GM21447 (cell line): Measurements from ENCODE around the gene HS6ST2.
"Not testable (repeated sequence)": the region's sequence is repeated elsewhere in the genome, so short reads cannot be mapped to it uniquely, and the experiment has no call there.

ENCODE experiments used
- ATAC-seq: cut with Tn5 transposase; IDR thresholded peaks from one replicate; pipeline ENCODE4 v1.9.1; 2021; ENCODE audit not compliant: unreplicated experiment

The HS6ST2 gene

GRCh38 chrX:132945055-132945599 lies 13.3 kb downstream of the HS6ST2 start:
- ATAC-seq, result not testable (repeated sequence)

DNA sequence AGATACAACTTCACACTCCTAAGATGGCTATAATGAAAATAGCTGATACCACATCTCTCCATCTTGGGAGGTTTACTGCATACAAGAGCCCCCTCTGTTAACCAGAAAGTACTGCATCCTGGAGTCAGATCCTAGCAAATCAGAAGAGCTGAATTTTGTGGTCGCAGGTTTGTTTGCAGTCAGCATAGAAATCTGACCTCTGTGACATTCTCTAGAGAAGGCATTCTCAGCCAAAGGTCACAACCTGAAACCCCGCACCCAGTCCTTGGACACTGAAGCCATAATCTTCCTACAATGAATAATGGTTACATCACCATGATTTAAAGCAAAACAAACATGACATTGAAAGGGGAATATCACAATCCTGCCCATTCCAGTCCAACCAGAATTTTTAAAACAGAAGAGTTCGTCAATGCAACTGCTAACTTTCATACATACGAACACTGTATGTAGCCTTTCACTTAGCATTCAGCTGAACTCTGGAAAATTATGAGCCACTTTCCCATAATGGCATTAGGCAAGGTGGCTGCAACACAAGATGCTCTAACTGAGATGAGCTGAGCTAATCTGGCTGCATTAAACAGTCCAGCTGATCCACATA lies 17.6 kb downstream of the HS6ST2 start:
- no peak for ATAC-seq

GRCh38 chrX:132933170-132933569 lies 25.3 kb downstream of the HS6ST2 start:
- no peak for ATAC-seq

- ATAC-seq, result no peak
Measured at GRCh38 chrX:132924426-132924825, 34.0 kb downstream of the HS6ST2 start.

- no peak for ATAC-seq
Measured at GRCh38 chrX:132918523-132918922, 39.9 kb downstream of the HS6ST2 start.

- no peak for ATAC-seq
Measured at GRCh38 chrX:132916349-132916748, 42.1 kb downstream of the HS6ST2 start.

DNA sequence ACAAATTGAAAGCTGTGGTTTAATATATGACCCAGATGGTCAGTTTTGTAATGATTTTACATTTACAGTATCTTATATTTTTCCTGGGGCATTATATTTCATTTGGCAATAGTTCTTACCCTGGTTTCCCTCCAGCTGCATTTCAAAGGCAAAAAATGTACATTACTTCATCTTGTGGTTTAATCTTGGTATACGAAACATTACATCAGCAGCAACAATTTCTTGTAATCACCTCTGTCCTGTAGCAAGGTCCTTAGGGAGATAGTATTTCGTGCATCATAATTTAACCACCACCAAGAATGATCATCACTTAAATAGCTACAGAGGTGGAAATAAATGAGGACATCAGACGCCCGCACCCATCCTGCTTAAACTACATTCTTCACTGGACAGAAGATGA lies 48.8 kb downstream of the HS6ST2 start:
- ATAC-seq, result no peak

- no peak for ATAC-seq
Measured at GRCh38 chrX:132908891-132909290, 49.5 kb downstream of the HS6ST2 start.

DNA sequence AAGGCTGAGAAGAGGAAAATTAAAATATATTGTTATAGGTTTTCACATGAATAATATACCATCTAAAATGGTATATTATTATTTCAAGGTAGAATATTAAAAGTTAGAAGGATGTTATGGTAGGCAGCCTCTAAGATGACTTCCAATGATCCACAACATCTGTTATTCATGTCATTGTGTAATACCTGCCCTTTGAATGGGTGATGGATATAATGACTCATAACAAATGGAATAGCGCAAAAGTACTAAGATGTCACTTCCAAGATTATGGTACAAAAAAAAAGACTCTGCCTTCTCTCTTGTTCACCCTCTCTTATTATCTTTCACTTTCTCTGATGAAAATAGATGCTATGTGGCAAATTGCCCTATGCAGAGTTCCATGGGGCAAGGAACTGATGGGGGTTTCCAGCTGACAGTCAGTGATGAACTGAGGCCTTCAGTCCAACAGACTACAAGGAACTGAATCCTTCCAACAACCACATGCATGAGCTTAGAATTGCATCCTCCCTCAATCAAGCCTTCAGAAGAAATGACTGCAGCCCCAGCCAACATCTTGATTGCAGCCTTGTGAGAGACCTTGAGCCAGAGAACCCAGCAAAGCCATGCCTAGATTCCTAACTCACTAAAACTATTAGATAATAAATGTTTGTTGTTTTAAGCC lies 57.7 kb downstream of the HS6ST2 start:
- no peak for ATAC-seq

GRCh38 chrX:132887569-132887968 lies 70.9 kb downstream of the HS6ST2 start:
- ATAC-seq, result no peak

DNA sequence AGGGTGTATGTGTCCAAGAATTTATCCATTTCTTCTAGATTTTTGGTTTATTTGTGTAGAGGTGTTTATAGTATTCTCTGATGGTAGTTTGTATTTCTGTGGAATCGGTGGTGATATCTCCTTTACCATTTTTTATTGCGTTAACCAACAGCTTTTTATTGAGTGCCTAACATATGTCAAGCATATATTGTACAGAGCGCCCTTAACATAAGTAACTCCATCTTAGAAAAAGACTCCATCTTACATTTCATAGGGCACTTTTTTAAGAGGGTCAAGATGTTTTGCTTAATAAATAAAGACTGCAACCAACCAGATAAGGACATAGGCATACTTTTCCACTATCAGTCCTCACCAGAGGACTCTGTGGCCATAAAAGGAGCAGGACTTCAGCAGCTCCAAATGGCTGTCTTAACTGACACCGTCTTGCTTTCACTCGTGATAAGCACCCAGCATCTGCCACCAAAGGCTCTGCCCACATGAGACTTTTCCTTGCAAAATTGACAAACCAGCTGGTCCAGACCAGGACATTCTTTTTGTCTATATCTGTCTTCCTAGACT lies 75.0 kb downstream of the HS6ST2 start:
- ATAC-seq, result no peak

DNA sequence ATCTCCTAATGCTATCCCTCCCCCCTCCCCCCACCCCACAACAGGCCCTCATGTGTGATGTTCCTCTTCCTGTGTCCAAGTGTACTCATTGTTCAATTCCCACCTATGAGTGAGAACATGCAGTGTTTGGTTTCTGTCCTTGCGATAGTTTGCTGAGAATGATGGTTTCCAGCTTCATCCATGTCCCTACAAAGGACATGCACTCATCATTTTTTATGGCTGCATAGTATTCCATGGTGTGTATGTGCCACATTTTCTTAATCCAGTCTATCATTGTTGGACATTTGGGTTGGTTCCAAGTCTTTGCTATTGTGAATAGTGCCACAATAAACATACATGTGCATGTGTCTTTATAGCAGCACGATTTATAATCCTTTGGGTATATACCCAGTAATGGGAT lies 77.7 kb downstream of the HS6ST2 start:
- not testable (repeated sequence) for ATAC-seq

- no peak for ATAC-seq
Measured at GRCh38 chrX:132877954-132878536, 80.4 kb downstream of the HS6ST2 start.

GRCh38 chrX:132876523-132877338 lies 81.7 kb downstream of the HS6ST2 start:
- no peak for ATAC-seq

DNA sequence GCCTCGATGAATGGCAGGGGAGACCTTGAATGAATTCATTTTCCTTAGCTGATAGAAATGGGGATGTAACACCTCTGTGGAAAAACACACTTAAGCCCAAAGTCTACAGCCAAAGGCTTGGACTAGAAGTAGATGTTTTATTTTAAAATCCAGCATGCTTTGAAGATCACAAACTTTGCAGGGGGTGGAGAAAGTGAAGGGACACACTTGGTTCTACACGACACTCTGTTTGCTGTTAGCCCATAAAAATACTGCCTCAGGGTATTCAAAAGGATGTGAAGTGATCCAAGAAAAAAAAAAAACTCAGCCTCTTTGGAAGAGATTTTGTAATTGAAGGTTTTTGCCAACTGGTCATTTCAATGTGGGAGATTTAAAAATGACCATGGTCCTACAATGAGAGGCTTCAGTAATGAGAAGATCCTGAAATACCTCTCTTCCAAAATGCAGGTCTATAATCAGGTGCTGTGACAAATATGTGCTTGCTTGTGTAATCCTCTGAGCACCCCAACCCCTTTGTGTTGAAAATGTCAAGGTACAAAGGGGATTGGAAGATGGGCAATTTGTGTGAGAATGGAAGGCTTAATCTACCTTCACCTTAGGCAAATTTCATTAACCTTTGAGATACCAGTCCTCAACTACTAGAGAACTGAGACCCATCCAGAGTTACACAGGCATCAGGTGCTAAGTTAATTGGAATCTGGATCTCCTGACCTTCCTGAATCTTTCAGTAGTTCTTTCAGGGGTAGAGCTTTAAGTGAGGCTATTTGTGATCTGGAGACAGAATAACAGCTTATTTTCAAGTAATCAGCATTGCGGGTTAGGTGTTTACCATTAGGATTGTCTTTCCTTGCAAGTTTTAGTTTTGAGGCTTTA lies 82.5 kb downstream of the HS6ST2 start:
- no peak for ATAC-seq

DNA sequence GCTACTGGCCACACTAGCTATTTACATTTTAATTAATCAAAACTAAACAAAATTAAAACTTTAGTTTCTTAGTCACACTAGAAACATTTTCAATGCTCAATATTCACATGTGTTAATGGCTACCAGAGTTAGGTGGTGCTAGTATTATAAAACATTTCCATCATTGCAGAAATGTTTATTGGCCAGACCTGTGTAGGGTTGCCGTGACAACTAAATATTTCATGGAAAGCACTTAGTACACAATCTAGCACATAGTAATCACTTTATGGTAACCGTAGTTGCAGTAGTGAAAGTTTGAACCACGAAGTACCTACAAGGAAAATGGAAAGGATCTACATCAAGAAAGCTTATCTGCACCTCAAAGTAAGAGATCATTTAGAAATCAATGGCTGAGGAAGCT lies 95.9 kb downstream of the HS6ST2 start:
- no peak for ATAC-seq

DNA sequence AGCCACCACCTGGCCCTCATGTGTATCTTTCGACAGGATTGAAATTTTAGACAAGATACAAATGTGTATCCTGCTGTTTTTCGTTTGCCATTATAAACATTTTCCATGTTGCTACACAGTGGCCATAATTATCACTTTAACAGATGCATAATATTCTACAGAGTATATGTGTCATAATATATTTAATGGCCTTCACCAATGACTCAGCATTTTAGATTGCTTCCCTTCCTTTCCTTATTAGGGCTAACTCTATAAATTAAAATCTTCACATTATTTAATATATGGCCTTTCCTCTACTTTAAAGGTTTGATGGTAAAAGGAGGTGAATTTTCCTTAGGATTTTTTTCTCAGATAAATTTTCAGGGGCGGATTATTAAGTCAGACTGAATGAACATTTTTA lies 97.4 kb downstream of the HS6ST2 start:
- ATAC-seq, result no peak

- ATAC-seq, result no peak
Measured at GRCh38 chrX:132860200-132860599, 98.2 kb downstream of the HS6ST2 start.

DNA sequence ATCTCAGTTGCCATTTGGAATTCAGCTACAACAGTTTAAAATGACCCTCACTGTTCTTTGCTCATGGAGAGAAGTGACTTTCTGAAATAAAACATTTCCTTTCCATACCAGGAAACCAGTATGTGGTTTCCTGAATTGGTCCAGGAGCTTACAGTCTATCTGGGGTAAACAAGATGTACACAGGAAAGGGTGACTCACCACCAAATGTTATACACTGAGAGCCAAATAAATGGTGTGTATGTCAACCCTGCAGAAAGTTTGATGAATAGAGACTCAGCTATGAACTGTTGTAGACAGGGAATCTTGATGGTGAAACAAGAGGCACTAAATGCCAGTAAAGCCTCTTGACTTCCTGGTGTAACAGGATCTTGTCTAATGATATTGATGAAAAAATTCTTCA lies 100.4 kb downstream of the HS6ST2 start:
- ATAC-seq, result no peak

- ATAC-seq, result no peak
Measured at GRCh38 chrX:132855780-132856341, 102.6 kb downstream of the HS6ST2 start.
